Testis (tissue), 2 donors: ENCODE results near the gene PAF1.

Experiments used
- POLR2A ChIP-seq: fragments of 450-650 bp; IDR thresholded peaks from one replicate; pipeline ENCODE4 v1.6.1; 2017; ENCODE audit warnings: antibody characterized with exemption, mild to moderate bottlenecking, moderate library complexity
- TF ChIP-seq, protein P1 (sequence below), 3 experiments: fragments of 450-650 bp in 2 of 3; fragments of 200-600 bp in 1 of 3; sonication (generic) in 1 of 3; IDR thresholded peaks; one replicate each; pipeline ENCODE4 v1.5.1; 2016 to 2019; ENCODE audit warnings: antibody characterized with exemption in 3 of 3, mild to moderate bottlenecking in 2 of 3, moderate library complexity in 1 of 3

- TF ChIP-seq, protein P1, sequence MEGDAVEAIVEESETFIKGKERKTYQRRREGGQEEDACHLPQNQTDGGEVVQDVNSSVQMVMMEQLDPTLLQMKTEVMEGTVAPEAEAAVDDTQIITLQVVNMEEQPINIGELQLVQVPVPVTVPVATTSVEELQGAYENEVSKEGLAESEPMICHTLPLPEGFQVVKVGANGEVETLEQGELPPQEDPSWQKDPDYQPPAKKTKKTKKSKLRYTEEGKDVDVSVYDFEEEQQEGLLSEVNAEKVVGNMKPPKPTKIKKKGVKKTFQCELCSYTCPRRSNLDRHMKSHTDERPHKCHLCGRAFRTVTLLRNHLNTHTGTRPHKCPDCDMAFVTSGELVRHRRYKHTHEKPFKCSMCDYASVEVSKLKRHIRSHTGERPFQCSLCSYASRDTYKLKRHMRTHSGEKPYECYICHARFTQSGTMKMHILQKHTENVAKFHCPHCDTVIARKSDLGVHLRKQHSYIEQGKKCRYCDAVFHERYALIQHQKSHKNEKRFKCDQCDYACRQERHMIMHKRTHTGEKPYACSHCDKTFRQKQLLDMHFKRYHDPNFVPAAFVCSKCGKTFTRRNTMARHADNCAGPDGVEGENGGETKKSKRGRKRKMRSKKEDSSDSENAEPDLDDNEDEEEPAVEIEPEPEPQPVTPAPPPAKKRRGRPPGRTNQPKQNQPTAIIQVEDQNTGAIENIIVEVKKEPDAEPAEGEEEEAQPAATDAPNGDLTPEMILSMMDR (IDR thresholded peaks at IDR 0.05) = no peak
- no peak for TF ChIP-seq POLR2A
Observed at GRCh38 chr19:39352381-39353255, 38.3 kb downstream of the PAF1 start.
